Measurements from ENCODE around the gene TRUB1.

DNA sequence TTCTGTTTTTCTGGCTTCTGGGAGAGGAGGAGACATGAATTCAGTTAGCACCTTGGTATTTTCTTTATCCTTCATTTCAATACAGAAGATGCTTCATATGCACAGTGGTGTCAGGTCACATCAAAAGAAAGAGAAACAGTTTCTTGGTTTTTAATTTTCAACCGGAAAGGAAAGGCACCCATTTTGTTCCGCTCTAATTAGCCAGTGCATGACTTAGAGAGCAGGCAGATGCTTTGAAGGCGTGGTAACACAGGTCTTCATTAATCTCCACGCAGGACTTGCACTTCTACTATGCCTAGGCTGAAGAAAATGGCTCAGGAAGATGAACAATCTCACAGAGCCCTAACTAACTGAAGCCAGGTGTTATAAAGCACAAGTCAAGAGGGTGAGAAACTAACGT, 84.7 kb downstream of the TRUB1 start:
- no peak for TF ChIP-seq FOXA1 (IDR thresholded peaks at IDR 0.05)
- TF ChIP-seq FOXK2 (IDR thresholded peaks at IDR 0.05), result no peak
- no peak for TF ChIP-seq SUZ12 (IDR thresholded peaks at IDR 0.05)
- no peak for TF ChIP-seq SP1 (IDR thresholded peaks at IDR 0.05)
- TF ChIP-seq L3MBTL2 (conservative IDR thresholded peaks at IDR 0.05), result no peak
- TF ChIP-seq BHLHE40 (IDR thresholded peaks at IDR 0.05; ENCODE audit: borderline replicate concordance), result no peak
- TF ChIP-seq FOXM1 (IDR thresholded peaks at IDR 0.05; ENCODE audit: borderline replicate concordance), result no peak
- TF ChIP-seq HDGF (IDR thresholded peaks at IDR 0.05; ENCODE audit: borderline replicate concordance), result no peak
- no peak for TF ChIP-seq ELF4 (IDR thresholded peaks at IDR 0.05)
- no peak for TF ChIP-seq ARNT (IDR thresholded peaks at IDR 0.05)
- TF ChIP-seq LEF1 (IDR thresholded peaks at IDR 0.05; ENCODE audit: borderline replicate concordance), result no peak
- TF ChIP-seq NFRKB (IDR thresholded peaks at IDR 0.05), result no peak
- TF ChIP-seq, protein P1, sequence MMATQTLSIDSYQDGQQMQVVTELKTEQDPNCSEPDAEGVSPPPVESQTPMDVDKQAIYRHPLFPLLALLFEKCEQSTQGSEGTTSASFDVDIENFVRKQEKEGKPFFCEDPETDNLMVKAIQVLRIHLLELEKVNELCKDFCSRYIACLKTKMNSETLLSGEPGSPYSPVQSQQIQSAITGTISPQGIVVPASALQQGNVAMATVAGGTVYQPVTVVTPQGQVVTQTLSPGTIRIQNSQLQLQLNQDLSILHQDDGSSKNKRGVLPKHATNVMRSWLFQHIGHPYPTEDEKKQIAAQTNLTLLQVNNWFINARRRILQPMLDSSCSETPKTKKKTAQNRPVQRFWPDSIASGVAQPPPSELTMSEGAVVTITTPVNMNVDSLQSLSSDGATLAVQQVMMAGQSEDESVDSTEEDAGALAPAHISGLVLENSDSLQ (IDR thresholded peaks at IDR 0.05), result no peak
- TF ChIP-seq CTBP1 (IDR thresholded peaks at IDR 0.05; ENCODE audit: borderline replicate concordance), result no peak

Measured in HEK293T (cell line).